Stimulated activated CD4-positive, alpha-beta T cell treated with anti-CD3 and anti-CD28 coated beads, Interleukin-15, amount 100 ng/mL, for 24 hours (primary cell): ENCODE measurements around the gene MAPK8IP1.

Experiments used
- DNase-seq: peaks from one replicate; pipeline ENCODE4 v3.0.0-alpha.2; 2020

Gene MAPK8IP1

GRCh38 chr11:45926536-45927331, 41.3 kb downstream of the MAPK8IP1 start:
- DNase-seq, result no peak

DNA sequence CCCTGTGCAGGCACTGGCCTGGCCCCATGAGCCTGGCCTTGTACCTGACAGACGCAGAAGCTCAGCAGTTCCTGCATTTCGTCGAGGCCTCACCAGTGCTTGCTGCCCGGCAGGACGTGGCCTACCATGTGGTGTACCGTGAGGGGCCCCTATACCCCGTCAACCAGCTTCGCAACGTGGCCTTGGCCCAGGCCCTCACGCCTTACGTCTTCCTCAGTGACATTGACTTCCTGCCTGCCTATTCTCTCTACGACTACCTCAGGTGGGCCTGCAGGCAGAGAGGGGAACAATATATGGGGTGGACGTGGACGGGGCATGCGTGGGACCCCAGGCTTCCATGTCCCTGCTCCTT, 41.9 kb downstream of the MAPK8IP1 start:
- DNase-seq, result no peak

DNA sequence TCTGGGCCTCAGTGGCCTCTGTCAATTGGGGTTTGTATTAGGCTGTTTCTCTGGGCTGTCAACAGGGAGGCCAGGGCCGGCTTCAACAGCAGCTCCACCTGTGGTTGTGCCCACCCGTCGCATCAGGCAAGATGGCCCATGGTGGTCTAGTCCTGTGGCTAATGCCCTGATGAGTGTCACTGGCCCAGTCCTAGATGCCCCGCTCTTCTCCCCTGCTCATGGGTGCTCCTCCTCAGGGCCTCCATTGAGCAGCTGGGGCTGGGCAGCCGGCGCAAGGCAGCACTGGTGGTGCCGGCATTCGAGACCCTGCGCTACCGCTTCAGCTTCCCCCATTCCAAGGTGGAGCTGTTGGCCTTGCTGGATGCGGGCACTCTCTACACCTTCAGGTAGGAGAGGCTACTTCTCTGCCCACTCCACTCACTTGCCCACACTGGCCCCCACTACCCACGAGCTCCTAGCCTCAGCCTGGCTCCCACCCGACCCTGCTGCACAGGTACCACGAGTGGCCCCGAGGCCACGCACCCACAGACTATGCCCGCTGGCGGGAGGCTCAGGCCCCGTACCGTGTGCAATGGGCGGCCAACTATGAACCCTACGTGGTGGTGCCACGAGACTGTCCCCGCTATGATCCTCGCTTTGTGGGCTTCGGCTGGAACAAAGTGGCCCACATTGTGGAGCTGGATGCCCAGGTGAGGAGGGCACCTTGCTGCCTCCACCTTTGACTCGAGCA, 42.4 kb downstream of the MAPK8IP1 start:
- DNase-seq, result no peak

DNA sequence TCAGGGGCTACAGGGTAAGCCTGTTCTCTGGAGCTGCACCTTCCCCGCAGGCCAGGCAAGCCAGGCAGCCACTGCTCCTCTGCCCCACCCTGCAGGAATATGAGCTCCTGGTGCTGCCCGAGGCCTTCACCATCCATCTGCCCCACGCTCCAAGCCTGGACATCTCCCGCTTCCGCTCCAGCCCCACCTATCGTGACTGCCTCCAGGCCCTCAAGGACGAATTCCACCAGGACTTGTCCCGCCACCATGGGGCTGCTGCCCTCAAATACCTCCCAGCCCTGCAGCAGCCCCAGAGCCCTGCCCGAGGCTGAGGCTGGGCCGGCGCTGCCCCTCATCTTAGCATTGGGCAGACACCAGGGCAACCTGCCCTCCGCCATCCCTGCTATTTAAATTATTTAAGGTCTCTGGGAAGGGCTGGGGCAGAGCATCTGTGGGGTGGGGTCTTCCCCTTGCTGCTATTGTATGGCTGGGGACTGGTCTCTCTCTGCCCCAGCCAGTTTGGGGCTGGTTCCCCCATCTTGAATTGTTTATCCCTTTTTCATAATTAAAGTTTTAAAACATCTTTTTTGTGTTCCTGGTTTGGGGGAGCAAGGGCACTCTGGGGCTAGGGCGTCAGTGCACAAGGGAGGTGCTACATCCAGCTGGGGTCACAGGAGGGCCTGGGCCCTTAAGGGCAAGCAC, 43.2 kb downstream of the MAPK8IP1 start:
- no peak for DNase-seq

- no peak for DNase-seq
Observed at GRCh38 chr11:45929486-45930030, 44.1 kb downstream of the MAPK8IP1 start.

GRCh38 chr11:45930031-45930794, 44.8 kb downstream of the MAPK8IP1 start:
- DNase-seq, result peak; percentile 36

DNA sequence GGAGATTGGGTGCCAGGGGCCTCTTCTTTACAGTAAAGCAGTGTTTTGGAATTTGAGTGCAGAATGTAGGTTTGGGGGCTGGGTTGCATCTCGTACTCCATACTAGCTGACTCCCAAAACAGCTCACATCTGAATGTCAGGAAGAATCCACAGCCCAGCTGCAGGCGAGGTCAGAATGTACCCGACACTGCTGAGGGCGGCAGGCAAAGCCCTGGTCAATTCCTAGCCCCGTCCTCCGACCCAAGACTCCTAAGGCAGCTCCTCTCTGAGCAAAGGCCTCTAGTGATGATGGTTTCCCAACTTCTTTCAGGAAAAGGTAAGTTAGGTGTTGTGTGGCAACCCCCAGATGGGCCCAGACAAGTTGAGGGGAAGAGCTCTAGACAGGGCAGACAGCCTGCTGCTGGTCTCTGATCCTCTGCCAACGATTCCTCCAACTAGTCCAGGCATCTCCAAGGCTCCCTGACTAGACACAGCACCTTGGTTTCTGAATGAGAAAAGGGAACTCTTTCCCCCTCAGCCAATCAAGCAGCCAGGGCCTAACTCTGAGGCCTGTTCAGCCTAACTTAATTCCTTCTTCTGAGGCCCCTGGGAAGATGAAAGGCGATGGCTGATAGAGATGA, 45.6 kb downstream of the MAPK8IP1 start:
- no peak for DNase-seq

- no peak for DNase-seq
Observed at GRCh38 chr11:45931739-45932138, 46.3 kb downstream of the MAPK8IP1 start.

DNA sequence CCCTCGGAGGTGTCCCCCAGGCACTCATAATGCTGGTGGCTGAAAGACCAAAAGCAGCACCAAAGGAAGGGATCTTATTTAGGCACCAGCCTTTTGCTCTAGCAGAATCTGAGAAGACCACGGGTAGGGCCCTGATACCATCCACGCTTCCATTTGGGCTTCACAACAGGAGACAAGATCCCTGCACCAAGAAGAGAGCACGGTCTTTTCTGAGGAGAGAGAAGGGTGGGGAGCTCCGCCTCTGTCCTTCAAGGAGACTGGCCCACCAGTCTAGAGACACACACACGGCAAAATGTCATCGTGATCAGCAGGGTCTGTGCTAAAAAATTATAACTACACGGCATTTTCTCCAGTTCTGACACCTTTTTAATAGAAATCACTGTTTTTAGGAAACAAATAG, 46.8 kb downstream of the MAPK8IP1 start:
- DNase-seq, result no peak

DNA sequence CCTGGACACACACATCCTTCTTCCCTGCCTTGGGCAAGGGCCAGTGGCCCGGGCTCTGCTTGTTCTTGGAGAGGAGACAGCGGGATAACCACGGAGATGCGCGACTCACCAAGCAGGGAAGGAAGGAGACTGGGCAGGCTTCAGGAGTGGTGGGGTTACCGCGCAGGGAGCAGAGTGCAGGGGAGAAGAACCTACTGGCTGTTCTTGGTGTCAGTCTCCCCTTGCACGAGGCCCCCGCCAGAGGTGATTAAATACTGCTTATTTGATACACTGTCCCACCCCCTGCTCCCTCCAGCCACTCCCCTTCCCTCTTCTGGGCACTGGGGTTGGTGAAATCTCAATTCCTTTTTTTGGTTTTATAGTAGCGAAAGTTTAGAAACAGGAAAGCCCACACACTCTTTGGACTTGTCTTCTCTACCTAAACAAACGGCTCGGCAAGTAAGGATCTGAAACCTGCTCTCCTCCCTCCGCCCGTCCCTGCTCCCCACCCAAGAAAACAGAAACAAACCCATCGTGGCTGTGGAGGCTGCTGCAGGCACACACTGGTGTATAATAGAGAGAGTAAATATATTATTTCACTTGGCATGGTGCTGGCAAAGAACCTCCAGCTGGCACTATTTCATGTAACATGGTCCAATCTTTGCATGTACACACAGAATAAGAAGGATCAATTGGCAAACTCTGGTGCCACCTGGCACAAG, 47.8 kb downstream of the MAPK8IP1 start:
- DNase-seq, result no peak

DNA sequence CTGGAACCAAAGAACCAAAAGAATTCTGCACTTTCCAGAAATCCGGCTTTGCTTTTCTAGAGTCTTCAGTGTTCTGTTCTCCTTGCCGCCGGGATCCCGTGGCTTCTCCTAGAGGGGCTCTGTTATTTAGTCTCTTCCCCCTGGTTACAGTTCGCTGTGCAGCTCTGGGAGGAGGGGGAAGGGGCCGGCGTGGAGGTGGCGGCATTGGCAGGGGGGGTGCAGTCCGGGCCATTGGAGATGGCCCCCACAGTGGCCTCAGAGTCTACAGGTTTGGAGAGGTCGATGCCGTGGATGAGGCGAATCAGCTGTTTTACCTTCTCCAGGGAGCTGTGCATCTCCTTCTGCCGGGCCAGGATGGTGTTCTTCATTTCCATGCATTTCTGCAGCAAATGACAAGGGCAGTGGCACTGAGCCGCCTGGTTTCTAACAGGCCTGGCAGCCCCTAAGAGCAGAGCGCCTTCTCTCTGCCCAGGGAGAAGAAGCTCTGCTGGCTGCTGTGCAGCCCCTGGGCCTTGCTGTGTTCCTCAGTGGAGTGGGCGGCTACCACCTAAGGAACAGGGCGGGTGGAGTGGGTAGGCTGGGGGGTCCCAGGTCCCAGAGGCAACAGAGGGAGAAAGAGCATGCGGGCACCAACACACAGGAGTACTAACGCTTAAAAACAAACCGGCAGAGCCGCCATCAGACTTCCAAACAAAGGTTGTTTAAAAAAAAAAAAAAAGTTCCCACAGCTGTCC, 48.6 kb downstream of the MAPK8IP1 start:
- no peak for DNase-seq

GRCh38 chr11:45934580-45935318, 49.3 kb downstream of the MAPK8IP1 start:
- no peak for DNase-seq

GRCh38 chr11:45935349-45936064, 50.1 kb downstream of the MAPK8IP1 start:
- DNase-seq, result no peak

DNA sequence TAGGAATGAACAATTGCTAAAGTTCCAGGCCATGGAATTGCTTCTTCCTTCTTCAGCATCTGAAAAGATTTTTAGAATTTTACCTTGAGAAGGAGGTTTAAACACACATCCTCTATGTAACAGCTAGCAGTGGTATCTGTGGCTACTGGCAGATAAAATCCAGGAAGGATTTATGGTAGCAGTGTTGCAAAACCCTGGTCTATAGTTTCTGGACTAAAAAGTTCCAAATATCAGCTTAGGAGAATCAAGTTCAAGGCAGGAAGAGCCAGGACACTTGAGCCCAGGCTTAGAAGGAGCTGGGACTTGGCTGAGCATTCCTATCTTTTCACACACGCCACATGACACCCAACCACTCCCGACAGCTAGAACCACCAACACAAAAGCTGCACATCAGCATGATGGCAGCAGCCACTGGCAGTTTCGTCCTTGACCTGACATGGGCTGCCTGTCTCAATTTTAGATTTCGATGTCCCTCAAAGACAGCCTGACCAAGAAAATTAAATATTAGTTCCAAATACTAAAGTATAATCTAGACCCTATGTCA, 51.1 kb downstream of the MAPK8IP1 start:
- DNase-seq, result no peak

DNA sequence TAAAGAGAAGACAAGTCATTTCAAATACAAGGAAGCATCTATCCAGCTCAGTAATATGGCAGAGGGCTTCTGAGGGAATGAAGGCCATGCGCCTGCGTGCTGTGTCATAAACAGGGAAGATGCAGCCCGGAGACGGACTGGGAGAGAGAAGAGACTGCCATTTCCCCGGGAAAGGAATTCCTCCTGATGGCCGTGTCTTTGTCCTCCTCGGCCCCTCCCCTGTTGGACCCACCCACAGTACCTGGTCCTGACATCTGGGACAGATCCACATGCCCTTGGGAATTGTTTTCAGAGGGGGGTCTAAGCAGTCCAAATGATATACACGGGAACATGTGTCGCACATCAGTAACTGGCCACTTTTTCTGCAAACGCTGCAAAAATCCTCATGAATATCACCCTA, 52.5 kb downstream of the MAPK8IP1 start:
- DNase-seq, result no peak

DNA sequence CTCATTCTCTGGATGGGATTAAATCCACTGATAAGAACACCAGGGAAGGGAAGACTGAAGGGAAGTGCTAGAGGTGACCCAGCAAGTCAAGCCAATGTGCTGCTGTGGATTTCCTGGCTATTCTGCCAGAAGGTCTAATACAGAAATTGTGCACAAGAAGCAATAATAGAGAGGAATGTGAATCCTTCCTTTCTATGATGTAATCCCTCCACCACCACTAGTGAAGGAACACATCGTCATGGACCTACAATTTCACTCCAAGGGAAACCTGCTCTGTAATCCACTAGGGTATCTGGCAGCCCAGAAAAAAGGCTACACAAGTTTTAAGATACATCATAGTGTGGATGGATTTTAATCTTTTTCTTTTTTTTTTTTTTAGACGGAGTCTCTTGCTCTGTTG, 54.4 kb downstream of the MAPK8IP1 start:
- DNase-seq, result no peak

- no peak for DNase-seq
Observed at GRCh38 chr11:45941285-45941684, 55.8 kb downstream of the MAPK8IP1 start.

DNA sequence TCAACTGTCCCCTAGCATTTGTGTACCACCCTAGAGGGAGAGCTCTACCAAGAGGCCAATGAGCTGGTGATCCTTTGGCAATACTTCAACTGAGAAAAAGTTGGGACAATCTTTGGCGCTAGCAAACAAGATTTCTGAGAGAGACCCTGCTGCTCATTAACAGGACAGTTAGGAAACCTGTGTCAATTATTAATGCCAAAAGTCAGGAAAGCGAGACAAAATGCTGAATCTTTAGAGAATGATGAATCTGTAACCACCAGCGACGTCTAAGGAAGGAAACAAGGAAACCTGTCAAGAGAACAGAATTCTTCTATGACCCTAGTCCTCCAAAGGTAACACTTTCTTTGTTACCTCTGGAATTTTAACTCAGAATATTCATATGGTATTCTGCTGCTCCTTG, 56.9 kb downstream of the MAPK8IP1 start:
- no peak for DNase-seq

- DNase-seq, result no peak
Observed at GRCh38 chr11:45945397-45945999, 60.0 kb downstream of the MAPK8IP1 start.
